ENCODE measurements around the gene ZDHHC19.

Gene ZDHHC19

DNA sequence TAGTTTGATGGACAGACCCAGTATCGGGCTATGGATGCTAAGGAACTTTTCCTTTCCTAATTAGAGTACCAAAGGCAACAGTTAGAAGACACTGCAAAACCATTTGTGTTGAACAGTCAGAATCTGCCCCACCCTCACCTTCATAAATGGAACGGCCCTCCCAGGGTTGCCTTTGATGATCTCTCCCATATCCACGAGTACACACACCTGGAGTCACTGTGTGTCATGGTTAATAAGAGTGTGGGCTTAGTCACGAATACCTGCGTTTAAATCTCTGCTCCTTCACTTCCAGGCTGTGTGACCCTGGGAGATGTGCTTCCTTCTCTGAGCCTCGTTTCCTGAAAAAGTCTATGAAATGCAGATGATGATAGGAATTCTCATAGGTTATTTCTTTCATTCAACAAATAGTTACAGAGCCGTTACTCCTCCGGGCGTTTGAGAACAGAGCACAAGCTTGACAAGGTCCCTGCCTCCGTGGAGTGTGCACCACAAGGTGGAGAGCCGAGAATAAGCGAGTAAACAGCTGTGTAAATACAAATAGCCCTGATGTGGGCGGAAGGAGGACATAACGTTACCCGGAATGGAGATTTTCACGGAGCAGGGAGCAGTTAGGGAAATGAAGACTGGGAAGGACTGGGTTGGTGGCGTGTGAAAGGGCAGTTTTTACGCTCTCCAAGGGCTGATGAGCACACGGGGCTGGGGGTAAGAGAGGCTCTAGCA is 11.8 kb upstream of the ZDHHC19 start:
- H2AFZ ChIP-seq (ENCODE audit: low read length): no peak overlapping the region
- no peaks in the 10 kb centered on the region for H3K9me3 ChIP-seq (replicated peaks; ENCODE audit: insufficient read depth, low read length)
- no peak overlapping the region for H3K4me3 ChIP-seq (ENCODE audit: low read length)
- TF ChIP-seq EZH2 (optimal IDR thresholded peaks at IDR 0.05; ENCODE audit: low read depth, low read length) (no peak), EZH2phosphoT487 (IDR thresholded peaks at IDR 0.05; ENCODE audit: low read length) (no peak)
- TF ChIP-seq, protein P1, sequence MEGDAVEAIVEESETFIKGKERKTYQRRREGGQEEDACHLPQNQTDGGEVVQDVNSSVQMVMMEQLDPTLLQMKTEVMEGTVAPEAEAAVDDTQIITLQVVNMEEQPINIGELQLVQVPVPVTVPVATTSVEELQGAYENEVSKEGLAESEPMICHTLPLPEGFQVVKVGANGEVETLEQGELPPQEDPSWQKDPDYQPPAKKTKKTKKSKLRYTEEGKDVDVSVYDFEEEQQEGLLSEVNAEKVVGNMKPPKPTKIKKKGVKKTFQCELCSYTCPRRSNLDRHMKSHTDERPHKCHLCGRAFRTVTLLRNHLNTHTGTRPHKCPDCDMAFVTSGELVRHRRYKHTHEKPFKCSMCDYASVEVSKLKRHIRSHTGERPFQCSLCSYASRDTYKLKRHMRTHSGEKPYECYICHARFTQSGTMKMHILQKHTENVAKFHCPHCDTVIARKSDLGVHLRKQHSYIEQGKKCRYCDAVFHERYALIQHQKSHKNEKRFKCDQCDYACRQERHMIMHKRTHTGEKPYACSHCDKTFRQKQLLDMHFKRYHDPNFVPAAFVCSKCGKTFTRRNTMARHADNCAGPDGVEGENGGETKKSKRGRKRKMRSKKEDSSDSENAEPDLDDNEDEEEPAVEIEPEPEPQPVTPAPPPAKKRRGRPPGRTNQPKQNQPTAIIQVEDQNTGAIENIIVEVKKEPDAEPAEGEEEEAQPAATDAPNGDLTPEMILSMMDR (IDR thresholded peaks at IDR 0.05; ENCODE audit: low read length): no peak
- no peak overlapping the region for H3K27ac ChIP-seq (ENCODE audit: low read length)
- H3K27me3 ChIP-seq (replicated peaks; ENCODE audit: insufficient read depth, low read length): no peaks in the 10 kb centered on the region
- no peaks in the 10 kb centered on the region for H3K79me2 ChIP-seq (ENCODE audit: low read length)
- H3K9me2 ChIP-seq (replicated peaks; ENCODE audit: insufficient read depth, low read length): no peaks in the 10 kb centered on the region
- H4K20me1 ChIP-seq (ENCODE audit: insufficient read depth, low read length): no peaks in the 10 kb centered on the region
- H3K4me1 ChIP-seq (ENCODE audit: low read length): peaks cover 9% of the 10 kb centered on the region; the same call in 1 of the 2 replicates
- H3F3A ChIP-seq (ENCODE audit: insufficient read depth, low read length): no peaks in the 10 kb centered on the region
- DNase-seq: no peak
- no peak overlapping the region for H3K4me2 ChIP-seq (ENCODE audit: low read depth, low read length)
- no peak overlapping the region for H3K9ac ChIP-seq (ENCODE audit: low read length)
- H3K36me3 ChIP-seq (replicated peaks; ENCODE audit: insufficient read depth, low read length): no peaks in the 10 kb centered on the region

DNA sequence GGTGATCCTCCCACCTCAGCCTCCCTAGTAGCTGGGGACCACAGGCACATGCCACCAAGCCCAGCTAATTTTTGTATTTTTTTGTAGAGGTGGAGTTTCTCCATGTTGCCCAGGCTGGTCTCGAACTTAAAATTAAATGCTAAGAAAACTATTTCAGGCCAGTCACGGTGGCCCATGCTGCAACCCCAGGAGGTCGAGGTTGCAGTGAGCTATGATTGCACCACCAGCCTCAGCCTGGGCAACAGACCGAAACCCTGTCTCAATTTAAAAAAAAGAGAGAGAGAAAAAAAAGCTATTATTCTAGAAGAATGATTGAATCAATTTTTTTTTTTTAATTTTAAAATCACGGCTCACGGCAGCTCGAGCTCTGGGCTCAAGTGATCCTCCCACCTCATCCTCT is 9.8 kb upstream of the ZDHHC19 start:
- peaks cover 9% of the 10 kb centered on the region; the same call in 1 of the 2 replicates for H3K4me1 ChIP-seq (ENCODE audit: low read length)
- no peak overlapping the region for H3K4me3 ChIP-seq (ENCODE audit: low read length)
- H3K27ac ChIP-seq (ENCODE audit: low read length): no peak overlapping the region
- no peak for DNase-seq
- no peaks in the 10 kb centered on the region for H3K9me3 ChIP-seq (replicated peaks; ENCODE audit: insufficient read depth, low read length)
- TF ChIP-seq, protein P1 (IDR thresholded peaks at IDR 0.05; ENCODE audit: low read length): no peak
- TF ChIP-seq EZH2phosphoT487 (IDR thresholded peaks at IDR 0.05; ENCODE audit: low read length) (no peak), EZH2 (optimal IDR thresholded peaks at IDR 0.05; ENCODE audit: low read depth, low read length) (no peak)
- H3K36me3 ChIP-seq (replicated peaks; ENCODE audit: insufficient read depth, low read length): no peaks in the 10 kb centered on the region
- no peak overlapping the region for H3K4me2 ChIP-seq (ENCODE audit: low read depth, low read length)
- no peak overlapping the region for H2AFZ ChIP-seq (ENCODE audit: low read length)
- no peaks in the 10 kb centered on the region for H4K20me1 ChIP-seq (ENCODE audit: insufficient read depth, low read length)
- H3F3A ChIP-seq (ENCODE audit: insufficient read depth, low read length): no peaks in the 10 kb centered on the region
- no peaks in the 10 kb centered on the region for H3K79me2 ChIP-seq (ENCODE audit: low read length)
- H3K27me3 ChIP-seq (replicated peaks; ENCODE audit: insufficient read depth, low read length): 0 out of 2 replicates have a peak, but pooled peaks cover 3% of the 10 kb centered on the region
- H3K9me2 ChIP-seq (replicated peaks; ENCODE audit: insufficient read depth, low read length): no peaks in the 10 kb centered on the region
- H3K9ac ChIP-seq (ENCODE audit: low read length): no peak overlapping the region

GRCh38 chr3:196220587-196220986 is 9.4 kb upstream of the ZDHHC19 start:
- peaks cover 9% of the 10 kb centered on the region; the same call in 1 of the 2 replicates for H3K4me1 ChIP-seq (ENCODE audit: low read length)
- H2AFZ ChIP-seq (ENCODE audit: low read length): no peak overlapping the region
- H3K27ac ChIP-seq (ENCODE audit: low read length): no peak overlapping the region
- DNase-seq: no peak
- H3K4me3 ChIP-seq (ENCODE audit: low read length): no peak overlapping the region
- H4K20me1 ChIP-seq (ENCODE audit: insufficient read depth, low read length): no peaks in the 10 kb centered on the region
- H3K27me3 ChIP-seq (replicated peaks; ENCODE audit: insufficient read depth, low read length): 0 out of 2 replicates have a peak, but pooled peaks cover 3% of the 10 kb centered on the region
- TF ChIP-seq EZH2 (optimal IDR thresholded peaks at IDR 0.05; ENCODE audit: low read depth, low read length) (no peak), EZH2phosphoT487 (IDR thresholded peaks at IDR 0.05; ENCODE audit: low read length) (no peak)
- TF ChIP-seq, protein P1 (IDR thresholded peaks at IDR 0.05; ENCODE audit: low read length): no peak
- no peak overlapping the region for H3K4me2 ChIP-seq (ENCODE audit: low read depth, low read length)
- no peaks in the 10 kb centered on the region for H3F3A ChIP-seq (ENCODE audit: insufficient read depth, low read length)
- no peaks in the 10 kb centered on the region for H3K9me2 ChIP-seq (replicated peaks; ENCODE audit: insufficient read depth, low read length)
- no peaks in the 10 kb centered on the region for H3K79me2 ChIP-seq (ENCODE audit: low read length)
- no peaks in the 10 kb centered on the region for H3K36me3 ChIP-seq (replicated peaks; ENCODE audit: insufficient read depth, low read length)
- no peaks in the 10 kb centered on the region for H3K9me3 ChIP-seq (replicated peaks; ENCODE audit: insufficient read depth, low read length)
- no peak overlapping the region for H3K9ac ChIP-seq (ENCODE audit: low read length)
